GM23338 (cell line): ENCODE results near the gene CD8A. TPM values are rescaled to one million over a fixed set of nuclear protein-coding genes. Genes with fewer than 3 reads are reported as not detected.

Experiments used
- ATAC-seq: fragments of 200-7000 bp; cut with Tn5 transposase; 3 replicates; pipeline ENCODE4 v1.9.1; 2020
- DNase-seq: peaks from one replicate; pipeline ENCODE4 v3.0.0-alpha.2; 2015; ENCODE audit warnings: low spot score
- H2AFZ ChIP-seq: fragments of 200-600 bp; sonication (generic); 2 replicates; pipeline ENCODE4 v1.8.0; 2016; ENCODE audit warnings: antibody characterized with exemption, mild to moderate bottlenecking, moderate library complexity
- H3F3A ChIP-seq: fragments of 200-600 bp; sonication (generic); replicated peaks from 2 replicates; pipeline ENCODE4 v1.8.0; 2017; ENCODE audit warnings: antibody characterized with exemption, mixed run types, low read depth
- H3K27ac ChIP-seq: fragments of 200-600 bp; sonication (generic); 2 replicates; pipeline ENCODE4 v1.6.1; 2016; ENCODE audit warnings: low read depth
- H3K27me3 ChIP-seq: fragments of 200-600 bp; sonication (generic); 2 replicates; pipeline ENCODE4 v1.8.0; 2016; ENCODE audit warnings: mild to moderate bottlenecking, mixed run types, moderate library complexity; ENCODE audit not compliant: insufficient read depth
- H3K36me3 ChIP-seq: fragments of 200-600 bp; sonication (generic); 2 replicates; pipeline ENCODE4 v1.8.0; 2016; ENCODE audit warnings: mild to moderate bottlenecking; ENCODE audit not compliant: insufficient read depth
- H3K4me1 ChIP-seq: fragments of 200-600 bp; sonication (generic); 2 replicates; pipeline ENCODE4 v1.8.0; 2016; ENCODE audit warnings: mild to moderate bottlenecking, moderate library complexity; ENCODE audit not compliant: insufficient read depth
- H3K4me2 ChIP-seq: fragments of 200-600 bp; sonication (generic); 2 replicates; pipeline ENCODE4 v1.7.1; 2017; ENCODE audit warnings: mixed run types
- H3K4me3 ChIP-seq: fragments of 200-600 bp; sonication (generic); 2 replicates; pipeline ENCODE4 v1.6.1; 2016; ENCODE audit warnings: mixed run types
- H3K79me2 ChIP-seq: fragments of 200-600 bp; sonication (generic); replicated peaks from 2 replicates; pipeline ENCODE4 v1.8.0; 2017; ENCODE audit warnings: mild to moderate bottlenecking; ENCODE audit not compliant: insufficient read depth
- H3K9me2 ChIP-seq: fragments of 200-600 bp; sonication (generic); 2 replicates; pipeline ENCODE4 v1.8.0; 2017; ENCODE audit not compliant: insufficient read depth
- H4K20me1 ChIP-seq: fragments of 200-600 bp; sonication (generic); replicated peaks from 2 replicates; pipeline ENCODE4 v1.8.0; 2017; ENCODE audit warnings: mild to moderate bottlenecking; ENCODE audit not compliant: insufficient read depth
- H3K27ac Mint-ChIP-seq: 2 replicates; pipeline ENCODE4 v1.8.0; 2020; ENCODE audit warnings: inconsistent platforms, mild to moderate bottlenecking, moderate library complexity, mixed read lengths
- H3K27me3 Mint-ChIP-seq: 3 replicates; pipeline ENCODE4 v1.8.0; 2022; ENCODE audit warnings: low read depth, mild to moderate bottlenecking, moderate library complexity, mixed read lengths, inconsistent platforms; ENCODE audit not compliant: insufficient read depth, poor library complexity
- H3K36me3 Mint-ChIP-seq: 3 replicates; pipeline ENCODE4 v1.8.0; 2021; ENCODE audit warnings: low read depth, mild to moderate bottlenecking, inconsistent platforms, moderate library complexity, mixed read lengths
- H3K4me1 Mint-ChIP-seq: 3 replicates; pipeline ENCODE4 v1.8.0; 2020; ENCODE audit warnings: mild to moderate bottlenecking, inconsistent platforms, mixed read lengths
- H3K4me3 Mint-ChIP-seq: 3 replicates; pipeline ENCODE4 v1.8.0; 2021; ENCODE audit warnings: moderate library complexity, mild to moderate bottlenecking, inconsistent platforms, mixed read lengths
- H3K9me3 Mint-ChIP-seq: 3 replicates; pipeline ENCODE4 v1.8.0; 2020; ENCODE audit warnings: moderate library complexity, mild to moderate bottlenecking, inconsistent platforms, mixed read lengths
- EZH2 ChIP-seq: fragments of 200-600 bp; sonication (generic); IDR thresholded peaks from one replicate; pipeline ENCODE4 v1.8.0; 2017; ENCODE audit warnings: antibody characterized with exemption, mild to moderate bottlenecking, low read depth; ENCODE audit not compliant: unreplicated experiment
- EZH2phosphoT487 ChIP-seq: fragments of 200-600 bp; sonication (generic); IDR thresholded peaks from one replicate; pipeline ENCODE4 v1.8.1; 2018; ENCODE audit warnings: antibody characterized with exemption; ENCODE audit not compliant: unreplicated experiment
- JUNB ChIP-seq: IDR thresholded peaks from one replicate; pipeline ENCODE4 v1.6.1; 2016; ENCODE audit warnings: antibody characterized with exemption; ENCODE audit not compliant: unreplicated experiment
- NANOG ChIP-seq: IDR thresholded peaks from 2 replicates; pipeline ENCODE4 v1.6.1; 2016; ENCODE audit warnings: antibody characterized with exemption, borderline replicate concordance
- POLR2AphosphoS5 ChIP-seq: IDR thresholded peaks from 2 replicates; pipeline ENCODE4 v1.6.1; 2016; ENCODE audit warnings: antibody characterized with exemption, low read depth
- ZNF114 ChIP-seq: fragments of 250-450 bp; sonication (Bioruptor Pico); IDR thresholded peaks from 2 replicates; pipeline ENCODE4 v1.5.0; 2020; ENCODE audit warnings: mild to moderate bottlenecking, moderate library complexity
- ZNF331 ChIP-seq: fragments of 250-450 bp; sonication (Bioruptor Pico); IDR thresholded peaks from 2 replicates; pipeline ENCODE4 v1.5.0; 2020; ENCODE audit warnings: low read depth, mild to moderate bottlenecking, moderate library complexity
- polyA plus RNA-seq: library from polyadenylated mRNA; unstranded; fragments of >200 nt; fragmentation: Nextera tagmentation; extraction: Ambion mirVana; gene quantifications from 2 replicates; pipeline ENCODE4 v1.2.1, GENCODE V29; 2016
- total RNA-seq: library from RNA; depleted of rRNA; stranded (reverse); fragments of >200 nt; shearing (Covaris generic); gene quantifications from 2 replicates; pipeline ENCODE4 v1.2.3, GENCODE V29; 2014
- TF ChIP-seq, protein P1 (sequence below): IDR thresholded peaks from one replicate; pipeline ENCODE4 v1.6.1; 2018; ENCODE audit warnings: antibody characterized with exemption; ENCODE audit not compliant: unreplicated experiment
- TF ChIP-seq, protein P2 (sequence below): IDR thresholded peaks from 2 replicates; pipeline ENCODE4 v1.6.1; 2016; ENCODE audit warnings: antibody characterized with exemption

CD8A gene
- total and polyA plus RNA-seq, 2 experiments from 2014 or later: 0.19 to 0.24 TPM

DNA sequence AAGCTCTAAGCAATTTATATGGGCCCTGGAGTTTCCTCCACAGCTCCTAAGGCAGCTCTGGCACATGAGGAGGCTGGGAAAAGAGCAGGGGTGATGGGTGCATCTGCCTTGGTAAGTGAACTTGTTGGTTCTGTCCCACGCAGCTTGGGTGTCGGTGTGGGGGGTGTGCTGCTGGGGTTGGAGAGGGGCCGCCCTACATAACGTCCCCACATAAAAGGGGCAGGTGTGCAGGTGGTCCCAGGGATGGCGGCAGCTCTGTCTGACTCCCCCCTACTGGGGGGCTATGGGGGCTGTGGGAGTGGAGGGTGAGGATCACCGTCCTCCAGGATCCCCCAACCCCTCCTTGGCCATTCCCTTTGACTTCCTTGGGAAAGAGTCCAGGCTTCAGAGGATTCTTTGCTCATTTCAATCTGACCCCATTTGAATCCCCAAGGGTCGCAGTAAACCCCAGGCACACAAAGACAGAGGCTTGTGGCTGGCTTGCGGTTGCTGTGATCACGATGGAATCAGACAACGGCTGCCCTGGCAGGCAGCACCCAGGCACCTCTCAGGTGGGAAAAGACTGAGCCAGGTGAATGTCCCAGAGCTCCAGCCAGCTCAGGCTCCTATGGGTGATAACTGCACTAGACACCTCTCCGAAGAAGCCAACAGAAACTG is 34.5 kb upstream of the CD8A start:
- Histone ChIP-seq H3K4me1 (no peaks in the 10 kb centered on the region), H3K4me3 (no peak overlapping the region), H3K9me2 (no peaks in the 10 kb centered on the region), H3K79me2 (no peaks in the 10 kb centered on the region), H3K36me3 (no peaks in the 10 kb centered on the region), H3K27ac (no peak overlapping the region), H4K20me1 (no peaks in the 10 kb centered on the region), H3F3A (no peaks in the 10 kb centered on the region), H3K27me3 (no peaks in the 10 kb centered on the region), H3K4me2 (no peak overlapping the region), H2AFZ (no peak overlapping the region)
- Mint-ChIP-seq H3K4me3 (no peak overlapping the region), H3K36me3 (peaks cover 3% of the 10 kb centered on the region; the same call in 1 of the 3 replicates), H3K27me3 (peaks cover 10% of the 10 kb centered on the region), H3K4me1 (peaks cover 5% of the 10 kb centered on the region; the same call in 2 of the 3 replicates), H3K27ac (no peak overlapping the region), H3K9me3 (peaks cover 13% of the 10 kb centered on the region; the same call in 2 of the 3 replicates)
- DNase-seq (no peak), ATAC-seq (no peak)
- TF ChIP-seq EZH2phosphoT487: no peak
- TF ChIP-seq NANOG: no peak
- TF ChIP-seq ZNF114 (CRISPR knock-in tag): no peak
- TF ChIP-seq, protein P1, sequence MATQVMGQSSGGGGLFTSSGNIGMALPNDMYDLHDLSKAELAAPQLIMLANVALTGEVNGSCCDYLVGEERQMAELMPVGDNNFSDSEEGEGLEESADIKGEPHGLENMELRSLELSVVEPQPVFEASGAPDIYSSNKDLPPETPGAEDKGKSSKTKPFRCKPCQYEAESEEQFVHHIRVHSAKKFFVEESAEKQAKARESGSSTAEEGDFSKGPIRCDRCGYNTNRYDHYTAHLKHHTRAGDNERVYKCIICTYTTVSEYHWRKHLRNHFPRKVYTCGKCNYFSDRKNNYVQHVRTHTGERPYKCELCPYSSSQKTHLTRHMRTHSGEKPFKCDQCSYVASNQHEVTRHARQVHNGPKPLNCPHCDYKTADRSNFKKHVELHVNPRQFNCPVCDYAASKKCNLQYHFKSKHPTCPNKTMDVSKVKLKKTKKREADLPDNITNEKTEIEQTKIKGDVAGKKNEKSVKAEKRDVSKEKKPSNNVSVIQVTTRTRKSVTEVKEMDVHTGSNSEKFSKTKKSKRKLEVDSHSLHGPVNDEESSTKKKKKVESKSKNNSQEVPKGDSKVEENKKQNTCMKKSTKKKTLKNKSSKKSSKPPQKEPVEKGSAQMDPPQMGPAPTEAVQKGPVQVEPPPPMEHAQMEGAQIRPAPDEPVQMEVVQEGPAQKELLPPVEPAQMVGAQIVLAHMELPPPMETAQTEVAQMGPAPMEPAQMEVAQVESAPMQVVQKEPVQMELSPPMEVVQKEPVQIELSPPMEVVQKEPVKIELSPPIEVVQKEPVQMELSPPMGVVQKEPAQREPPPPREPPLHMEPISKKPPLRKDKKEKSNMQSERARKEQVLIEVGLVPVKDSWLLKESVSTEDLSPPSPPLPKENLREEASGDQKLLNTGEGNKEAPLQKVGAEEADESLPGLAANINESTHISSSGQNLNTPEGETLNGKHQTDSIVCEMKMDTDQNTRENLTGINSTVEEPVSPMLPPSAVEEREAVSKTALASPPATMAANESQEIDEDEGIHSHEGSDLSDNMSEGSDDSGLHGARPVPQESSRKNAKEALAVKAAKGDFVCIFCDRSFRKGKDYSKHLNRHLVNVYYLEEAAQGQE: no peak
- no peak for TF ChIP-seq ZNF331 (CRISPR knock-in tag)

DNA sequence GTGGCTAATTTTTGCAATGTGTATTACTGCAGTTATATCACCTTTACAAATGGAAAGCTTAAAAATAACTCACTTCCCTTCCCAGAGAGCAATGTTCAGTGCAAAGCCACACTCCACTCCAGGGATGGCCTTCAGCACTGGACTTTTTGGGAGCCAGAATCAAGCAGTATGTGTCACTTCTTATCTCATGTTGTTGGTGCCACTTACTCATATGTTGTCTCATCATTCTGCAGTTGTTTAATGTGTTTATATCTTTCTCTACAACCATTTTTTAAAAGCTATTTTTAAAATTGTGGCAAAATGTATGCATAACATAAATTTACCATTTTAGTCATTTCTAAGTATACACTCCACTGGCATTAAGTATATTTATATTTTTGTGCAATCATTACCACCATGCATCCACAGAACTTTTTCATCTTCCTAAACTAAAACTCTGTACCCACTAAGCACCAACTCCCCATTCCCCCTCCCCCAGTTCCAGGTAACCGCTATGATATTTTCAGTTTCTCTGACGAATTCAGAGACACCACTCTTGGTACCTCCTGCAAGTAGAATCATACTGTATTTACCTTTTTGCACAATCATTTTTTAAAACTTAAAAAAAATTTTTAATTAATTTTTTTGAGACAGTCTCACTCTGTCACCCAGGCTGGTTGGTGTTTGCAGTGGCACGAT is 32.1 kb upstream of the CD8A start:
- H3K4me3 ChIP-seq: no peak overlapping the region
- H3K27ac ChIP-seq: no peak overlapping the region
- TF ChIP-seq EZH2phosphoT487 (no peak), ZNF114 (CRISPR knock-in tag) (no peak), JUNB (no peak), EZH2 (no peak), POLR2AphosphoS5 (no peak), ZNF331 (CRISPR knock-in tag) (no peak)
- TF ChIP-seq, protein P2, sequence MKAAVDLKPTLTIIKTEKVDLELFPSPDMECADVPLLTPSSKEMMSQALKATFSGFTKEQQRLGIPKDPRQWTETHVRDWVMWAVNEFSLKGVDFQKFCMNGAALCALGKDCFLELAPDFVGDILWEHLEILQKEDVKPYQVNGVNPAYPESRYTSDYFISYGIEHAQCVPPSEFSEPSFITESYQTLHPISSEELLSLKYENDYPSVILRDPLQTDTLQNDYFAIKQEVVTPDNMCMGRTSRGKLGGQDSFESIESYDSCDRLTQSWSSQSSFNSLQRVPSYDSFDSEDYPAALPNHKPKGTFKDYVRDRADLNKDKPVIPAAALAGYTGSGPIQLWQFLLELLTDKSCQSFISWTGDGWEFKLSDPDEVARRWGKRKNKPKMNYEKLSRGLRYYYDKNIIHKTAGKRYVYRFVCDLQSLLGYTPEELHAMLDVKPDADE: no peak
- no peaks in the 10 kb centered on the region for H3K4me1 ChIP-seq
- Mint-ChIP-seq H3K27ac (no peak overlapping the region), H3K4me3 (no peak overlapping the region), H3K36me3 (peaks cover 3% of the 10 kb centered on the region; the same call in 1 of the 3 replicates), H3K9me3 (peaks cover 13% of the 10 kb centered on the region; the same call in 2 of the 3 replicates), H3K27me3 (peaks cover 4% of the 10 kb centered on the region), H3K4me1 (peaks cover 3% of the 10 kb centered on the region; the same call in 2 of the 3 replicates)
- no peaks in the 10 kb centered on the region for H3K27me3 ChIP-seq
- H4K20me1 ChIP-seq: no peaks in the 10 kb centered on the region
- H3F3A ChIP-seq: no peaks in the 10 kb centered on the region
- no peak overlapping the region for H2AFZ ChIP-seq
- ATAC-seq: no peak
- H3K79me2 ChIP-seq: no peaks in the 10 kb centered on the region
- no peaks in the 10 kb centered on the region for H3K36me3 ChIP-seq
- H3K9me2 ChIP-seq: no peaks in the 10 kb centered on the region
- no peak for DNase-seq
- no peak overlapping the region for H3K4me2 ChIP-seq
